Measurements from ENCODE around the gene TIFAB. TPM values are rescaled to one million over a fixed set of nuclear protein-coding genes. Genes with fewer than 3 reads are reported as not detected.

Gene TIFAB
- total RNA-seq, 4 donors from 2014 or later = not detected

- 61% methylated on average over 7 of the region's 7 CpGs for WGBS, 2 donors
- TF ChIP-seq EP300 (IDR thresholded peaks at IDR 0.05) (no peak), CTCF (IDR thresholded peaks at IDR 0.05) (no peak), POLR2A (IDR thresholded peaks at IDR 0.05) (no peak)
- Histone ChIP-seq H3K9me3 (no peaks in the 10 kb centered on the region), H3K27ac (peak overlapping the region in 2 of 4 donors; percentile 57 to 64), H3K4me3 (no peak overlapping the region), H3K4me1 (peaks cover 0 to 53% (median 14%) of the 10 kb centered on the region in 4 donors), H3K27me3 (no peaks in the 10 kb centered on the region), H3K36me3 (no peaks in the 10 kb centered on the region)
- DNase-seq (ENCODE audit: low spot score in 2 of 2) = peak in 1 of 2 donors; percentile 28
Observed at GRCh38 chr5:135437422-135437795, 14.7 kb downstream of the TIFAB start.

- peak overlapping the region in 2 of 4 donors; percentile 57 to 64 for H3K27ac ChIP-seq
- no peak for TF ChIP-seq EP300 (IDR thresholded peaks at IDR 0.05)
- TF ChIP-seq POLR2A (IDR thresholded peaks at IDR 0.05) = no peak
- TF ChIP-seq CTCF (IDR thresholded peaks at IDR 0.05) = no peak
- no peaks in the 10 kb centered on the region for H3K9me3 ChIP-seq
- peaks cover 0 to 51% (median 14%) of the 10 kb centered on the region in 4 donors for H3K4me1 ChIP-seq
- no peaks in the 10 kb centered on the region for H3K36me3 ChIP-seq
- no peak for DNase-seq (ENCODE audit: low spot score in 2 of 2)
- no peaks in the 10 kb centered on the region for H3K27me3 ChIP-seq
- H3K4me3 ChIP-seq = no peak overlapping the region
- WGBS, 2 donors = 43 to 53% methylated on average over 7 of the region's 7 CpGs
Observed at GRCh38 chr5:135436951-135437418, 15.2 kb downstream of the TIFAB start.

GRCh38 chr5:135435467-135436330 is 16.5 kb downstream of the TIFAB start:
- H3K9me3 ChIP-seq = no peaks in the 10 kb centered on the region

GRCh38 chr5:135434591-135435466 is 17.3 kb downstream of the TIFAB start:
- 49 to 50% methylated on average over 24 of the region's 24 CpGs for WGBS, 2 donors
- TF ChIP-seq CTCF (IDR thresholded peaks at IDR 0.05) = no peak
- no peak for TF ChIP-seq EP300 (IDR thresholded peaks at IDR 0.05)
- no peak for TF ChIP-seq POLR2A (IDR thresholded peaks at IDR 0.05)
- Histone ChIP-seq H3K27ac (peak overlapping the region in 2 of 4 donors; percentile 54 to 58), H3K4me3 (no peak overlapping the region), H3K36me3 (no peaks in the 10 kb centered on the region), H3K27me3 (no peaks in the 10 kb centered on the region), H3K9me3 (no peaks in the 10 kb centered on the region), H3K4me1 (peaks cover 0 to 42% (median 15%) of the 10 kb centered on the region in 4 donors)
- no peak for DNase-seq (ENCODE audit: low spot score in 2 of 2)

More at GRCh38 chr5:135435467-135436330, 16.5 kb downstream of the TIFAB start:
- 76 to 85% methylated on average over 9 of the region's 9 CpGs for WGBS, 2 donors
- peaks cover 0 to 41% (median 14%) of the 10 kb centered on the region in 4 donors for H3K4me1 ChIP-seq
- peak overlapping the region in 1 of 4 donors; percentile 58 for H3K27ac ChIP-seq
- H3K27me3 ChIP-seq = no peaks in the 10 kb centered on the region
- H3K36me3 ChIP-seq = no peaks in the 10 kb centered on the region
- no peak for TF ChIP-seq CTCF (IDR thresholded peaks at IDR 0.05)
- no peak overlapping the region for H3K4me3 ChIP-seq
- no peak for DNase-seq (ENCODE audit: low spot score in 2 of 2)
